ENCODE data around the gene PLCB4. TPM values are rescaled to one million over a fixed set of nuclear protein-coding genes. Genes with fewer than 3 reads are reported as not detected.

The PLCB4 gene
- polyA plus RNA-seq, 3 donors, result not detected

DNA sequence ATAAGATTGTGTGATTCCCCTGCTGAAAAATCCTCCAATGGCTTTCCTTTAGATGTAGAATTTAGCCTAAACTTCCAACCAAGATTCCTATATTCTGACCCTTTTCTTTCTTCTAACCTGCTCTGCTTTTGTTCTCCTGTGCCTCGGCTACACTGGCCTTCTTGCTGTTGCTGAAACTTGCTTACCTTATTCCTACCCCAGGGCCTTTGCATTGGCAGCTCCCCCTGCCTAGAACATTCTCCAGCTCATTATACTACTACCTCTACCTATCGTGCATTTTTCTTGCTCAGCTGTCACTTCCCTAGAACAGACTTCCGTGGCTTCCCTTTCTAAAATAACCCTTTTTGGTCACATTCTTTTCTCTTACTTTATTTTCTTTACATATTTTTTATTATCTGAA is 48.7 kb downstream of the PLCB4 start:
- no peaks in the 10 kb centered on the region for H3K27me3 ChIP-seq (ENCODE audit: control insufficient read depth in 2 of 2, insufficient read depth in 2 of 2, low read length in 2 of 2)
- H3K9ac ChIP-seq (ENCODE audit: insufficient read depth, low read length, poor library complexity, severe bottlenecking), result no peak overlapping the region
- no peak overlapping the region for H3K27ac Mint-ChIP-seq
- intact Hi-C loops (cut with micrococcal nuclease), result no loop called here
- H3K9me3 ChIP-seq (replicated peaks in 1 of 2; ENCODE audit: control insufficient read depth in 1 of 2, insufficient read depth in 1 of 2, low read length in 2 of 2), result no peaks in the 10 kb centered on the region
- no peaks in the 10 kb centered on the region for H3K36me3 ChIP-seq (replicated peaks in 1 of 2; ENCODE audit: control insufficient read depth in 1 of 2, insufficient read depth in 2 of 2, low read length in 2 of 2)
- H3K4me3 ChIP-seq (replicated peaks in 1 of 3; ENCODE audit: low read depth in 2 of 3, low read length in 3 of 3), result no peak overlapping the region
- no peak overlapping the region for H2AFZ ChIP-seq (ENCODE audit: insufficient read depth, low read depth, low read length, poor library complexity, severe bottlenecking)
- TF ChIP-seq, protein P1, sequence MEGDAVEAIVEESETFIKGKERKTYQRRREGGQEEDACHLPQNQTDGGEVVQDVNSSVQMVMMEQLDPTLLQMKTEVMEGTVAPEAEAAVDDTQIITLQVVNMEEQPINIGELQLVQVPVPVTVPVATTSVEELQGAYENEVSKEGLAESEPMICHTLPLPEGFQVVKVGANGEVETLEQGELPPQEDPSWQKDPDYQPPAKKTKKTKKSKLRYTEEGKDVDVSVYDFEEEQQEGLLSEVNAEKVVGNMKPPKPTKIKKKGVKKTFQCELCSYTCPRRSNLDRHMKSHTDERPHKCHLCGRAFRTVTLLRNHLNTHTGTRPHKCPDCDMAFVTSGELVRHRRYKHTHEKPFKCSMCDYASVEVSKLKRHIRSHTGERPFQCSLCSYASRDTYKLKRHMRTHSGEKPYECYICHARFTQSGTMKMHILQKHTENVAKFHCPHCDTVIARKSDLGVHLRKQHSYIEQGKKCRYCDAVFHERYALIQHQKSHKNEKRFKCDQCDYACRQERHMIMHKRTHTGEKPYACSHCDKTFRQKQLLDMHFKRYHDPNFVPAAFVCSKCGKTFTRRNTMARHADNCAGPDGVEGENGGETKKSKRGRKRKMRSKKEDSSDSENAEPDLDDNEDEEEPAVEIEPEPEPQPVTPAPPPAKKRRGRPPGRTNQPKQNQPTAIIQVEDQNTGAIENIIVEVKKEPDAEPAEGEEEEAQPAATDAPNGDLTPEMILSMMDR (IDR thresholded peaks at IDR 0.05), result no peak
- no peak overlapping the region for H3K4me3 Mint-ChIP-seq
- H3K4me1 Mint-ChIP-seq, result peaks cover 4% of the 10 kb centered on the region
- H3K9me3 Mint-ChIP-seq, result no peaks in the 10 kb centered on the region
- DNase-seq, result no peak
- no peaks in the 10 kb centered on the region for H4K20me1 ChIP-seq (ENCODE audit: insufficient read depth, low read length)
- peaks cover 0 to 2% (median 0%) of the 10 kb centered on the region in 3 donors for H3K27me3 Mint-ChIP-seq (ENCODE audit: low read depth in 3 of 3)
- no peaks in the 10 kb centered on the region for H3K4me1 ChIP-seq (ENCODE audit: control insufficient read depth in 1 of 2, insufficient read depth in 2 of 2, low read length in 2 of 2)
- no peak overlapping the region for H3K27ac ChIP-seq (ENCODE audit: low read depth in 1 of 2, low read length in 2 of 2)
- H3K4me2 ChIP-seq (replicated peaks; ENCODE audit: extremely low read depth, low read length, poor library complexity, severe bottlenecking), result no peak overlapping the region
- no peaks in the 10 kb centered on the region for H3K36me3 Mint-ChIP-seq
- 52% methylated on average over 2 of the region's 3 CpGs for WGBS (ENCODE audit: insufficient coverage)
- H3K79me2 ChIP-seq (ENCODE audit: insufficient read depth, low read length), result no peaks in the 10 kb centered on the region

DNA sequence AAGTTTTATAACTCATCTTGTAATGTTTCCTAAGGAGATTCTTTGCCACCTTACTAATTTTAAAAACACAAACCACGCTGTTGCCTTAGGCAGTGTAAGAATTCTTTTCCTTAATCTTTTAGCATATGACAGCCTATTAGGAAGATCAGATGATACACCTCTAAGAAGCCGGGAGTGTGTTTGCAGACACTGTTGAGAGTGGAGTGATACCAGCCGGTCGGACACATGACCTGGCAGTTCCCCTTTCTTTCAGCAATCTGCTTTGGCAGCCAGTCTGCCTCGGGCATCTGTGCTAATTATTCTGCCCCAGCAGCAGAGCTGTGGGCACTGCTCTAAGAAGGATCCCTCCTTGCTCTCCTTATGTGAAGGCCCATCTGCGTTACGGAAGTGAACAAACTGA is 50.9 kb downstream of the PLCB4 start:
- Histone ChIP-seq H3K79me2 (ENCODE audit: insufficient read depth, low read length) (no peaks in the 10 kb centered on the region), H3K4me1 (ENCODE audit: control insufficient read depth in 1 of 2, insufficient read depth in 2 of 2, low read length in 2 of 2) (no peaks in the 10 kb centered on the region), H3K4me3 (replicated peaks in 1 of 3; ENCODE audit: low read depth in 2 of 3, low read length in 3 of 3) (no peak overlapping the region), H4K20me1 (ENCODE audit: insufficient read depth, low read length) (no peaks in the 10 kb centered on the region), H3K9ac (ENCODE audit: insufficient read depth, low read length, poor library complexity, severe bottlenecking) (no peak overlapping the region), H3K4me2 (replicated peaks; ENCODE audit: extremely low read depth, low read length, poor library complexity, severe bottlenecking) (no peak overlapping the region), H3K27ac (ENCODE audit: low read depth in 1 of 2, low read length in 2 of 2) (no peak overlapping the region), H3K36me3 (replicated peaks in 1 of 2; ENCODE audit: control insufficient read depth in 1 of 2, insufficient read depth in 2 of 2, low read length in 2 of 2) (no peaks in the 10 kb centered on the region), H2AFZ (ENCODE audit: insufficient read depth, low read depth, low read length, poor library complexity, severe bottlenecking) (no peak overlapping the region), H3K9me3 (replicated peaks in 1 of 2; ENCODE audit: control insufficient read depth in 1 of 2, insufficient read depth in 1 of 2, low read length in 2 of 2) (no peaks in the 10 kb centered on the region), H3K27me3 (ENCODE audit: control insufficient read depth in 2 of 2, insufficient read depth in 2 of 2, low read length in 2 of 2) (no peaks in the 10 kb centered on the region)
- TF ChIP-seq, protein P1 (IDR thresholded peaks at IDR 0.05), result no peak
- Mint-ChIP-seq H3K36me3 (no peaks in the 10 kb centered on the region), H3K27me3 (ENCODE audit: low read depth in 3 of 3) (peaks cover 0 to 2% (median 0%) of the 10 kb centered on the region in 3 donors), H3K9me3 (no peaks in the 10 kb centered on the region), H3K27ac (no peak overlapping the region), H3K4me1 (peaks cover 4% of the 10 kb centered on the region), H3K4me3 (no peak overlapping the region)
- peak in 1 of 3 donors; percentile 6 for DNase-seq
- intact Hi-C loops (cut with micrococcal nuclease), result no loop called here
- 0% methylated on average over 4 of the region's 7 CpGs for WGBS (ENCODE audit: insufficient coverage)

Measured in CD14-positive monocyte (primary cell).